Fibroblast of mammary gland (primary cell): ENCODE measurements around the gene FSCN2.
A peak's percentile ranks its signal among the peaks of the same experiment; 100 is the strongest.

Experiments used
- DNase-seq: peaks from one replicate; pipeline ENCODE4 v3.0.0-alpha.2; 2010; ENCODE audit warnings: low read depth
- H3K4me3 ChIP-seq: 2 replicates; pipeline ENCODE4 v1.5.1; 2011; ENCODE audit warnings: low read depth, mild to moderate bottlenecking, low read length, moderate library complexity; ENCODE audit not compliant: control insufficient read depth
- TF ChIP-seq, protein P1 (sequence below): conservative IDR thresholded peaks from 2 replicates; pipeline ENCODE4 v1.5.1; 2011; ENCODE audit warnings: low read depth, low read length, inconsistent platforms; ENCODE audit not compliant: control insufficient read depth, insufficient read depth

FSCN2 gene

GRCh38 chr17:81535480-81536298 is 7.5 kb downstream of the FSCN2 start:
- TF ChIP-seq, protein P1, sequence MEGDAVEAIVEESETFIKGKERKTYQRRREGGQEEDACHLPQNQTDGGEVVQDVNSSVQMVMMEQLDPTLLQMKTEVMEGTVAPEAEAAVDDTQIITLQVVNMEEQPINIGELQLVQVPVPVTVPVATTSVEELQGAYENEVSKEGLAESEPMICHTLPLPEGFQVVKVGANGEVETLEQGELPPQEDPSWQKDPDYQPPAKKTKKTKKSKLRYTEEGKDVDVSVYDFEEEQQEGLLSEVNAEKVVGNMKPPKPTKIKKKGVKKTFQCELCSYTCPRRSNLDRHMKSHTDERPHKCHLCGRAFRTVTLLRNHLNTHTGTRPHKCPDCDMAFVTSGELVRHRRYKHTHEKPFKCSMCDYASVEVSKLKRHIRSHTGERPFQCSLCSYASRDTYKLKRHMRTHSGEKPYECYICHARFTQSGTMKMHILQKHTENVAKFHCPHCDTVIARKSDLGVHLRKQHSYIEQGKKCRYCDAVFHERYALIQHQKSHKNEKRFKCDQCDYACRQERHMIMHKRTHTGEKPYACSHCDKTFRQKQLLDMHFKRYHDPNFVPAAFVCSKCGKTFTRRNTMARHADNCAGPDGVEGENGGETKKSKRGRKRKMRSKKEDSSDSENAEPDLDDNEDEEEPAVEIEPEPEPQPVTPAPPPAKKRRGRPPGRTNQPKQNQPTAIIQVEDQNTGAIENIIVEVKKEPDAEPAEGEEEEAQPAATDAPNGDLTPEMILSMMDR, result no peak
- DNase-seq, result no peak
- H3K4me3 ChIP-seq, result no peak overlapping the region

DNA sequence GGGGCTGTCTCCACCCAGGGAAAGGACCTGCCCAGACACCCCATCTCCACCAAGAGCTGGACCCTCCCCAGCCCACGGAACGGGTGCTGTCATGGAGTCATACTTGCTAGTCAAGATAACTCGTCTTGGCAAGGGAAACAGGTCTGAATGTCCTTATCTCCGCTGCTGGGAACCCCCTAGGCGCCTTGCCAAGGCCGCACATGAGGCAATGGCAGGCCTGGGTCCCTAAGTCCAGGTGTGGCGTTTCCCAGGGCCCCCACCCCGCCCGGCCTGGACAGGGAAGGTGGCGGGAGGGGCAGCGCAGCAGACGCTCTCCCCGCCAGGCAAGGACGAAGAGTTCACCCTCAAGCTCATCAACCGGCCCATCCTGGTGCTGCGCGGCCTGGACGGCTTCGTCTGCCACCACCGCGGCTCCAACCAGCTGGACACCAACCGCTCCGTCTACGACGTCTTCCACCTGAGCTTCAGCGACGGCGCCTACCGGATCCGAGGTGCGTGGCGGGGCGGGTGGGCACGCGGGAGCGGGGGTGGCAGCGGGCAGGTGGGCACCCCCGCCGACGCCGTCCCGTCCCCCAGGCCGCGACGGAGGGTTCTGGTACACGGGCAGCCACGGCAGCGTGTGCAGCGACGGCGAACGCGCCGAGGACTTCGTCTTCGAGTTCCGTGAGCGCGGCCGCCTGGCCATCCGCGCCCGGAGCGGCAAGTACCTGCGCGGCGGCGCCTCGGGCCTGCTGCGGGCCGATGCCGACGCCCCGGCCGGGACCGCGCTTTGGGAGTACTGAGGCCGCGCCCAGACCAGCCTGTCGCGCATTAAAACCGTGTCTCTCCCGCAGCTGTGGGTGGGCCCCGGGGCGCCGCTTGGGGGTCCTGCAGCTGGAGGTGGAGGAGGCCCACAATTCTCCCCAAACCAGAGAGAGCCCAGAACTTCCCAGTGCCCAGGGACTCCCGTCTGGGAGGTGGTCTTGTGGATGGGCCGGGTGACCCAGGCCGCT is 8.4 kb downstream of the FSCN2 start:
- H3K4me3 ChIP-seq, result no peak overlapping the region
- DNase-seq, result no peak
- TF ChIP-seq, protein P1, result no peak

DNA sequence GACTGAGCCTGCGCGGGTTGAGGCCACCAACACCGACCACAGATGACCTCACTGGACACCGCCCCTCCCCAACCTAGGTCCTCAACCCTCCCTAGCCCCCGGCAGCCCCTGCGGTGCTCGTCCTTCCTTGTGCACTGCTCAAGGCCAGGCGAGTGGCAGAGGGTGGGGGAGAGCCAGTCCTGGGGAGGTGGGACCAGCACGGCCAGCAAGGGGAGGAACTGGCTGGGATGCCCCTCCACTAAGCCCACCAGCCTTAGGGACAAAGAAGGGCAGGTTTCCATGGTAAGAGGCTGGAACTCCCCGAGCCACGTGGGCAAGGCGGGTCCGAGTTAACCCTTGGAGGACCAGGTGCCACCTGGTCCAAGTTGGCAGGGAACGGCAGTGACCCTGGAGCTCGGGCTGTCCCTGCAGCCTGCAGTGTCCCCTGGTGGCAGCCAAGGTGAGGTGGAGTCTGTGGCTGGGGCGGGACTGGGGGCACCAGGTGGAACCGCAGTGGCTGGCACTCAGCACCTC is 9.2 kb downstream of the FSCN2 start:
- TF ChIP-seq, protein P1, result peak; percentile 34
- DNase-seq, result no peak
- H3K4me3 ChIP-seq, result no peak overlapping the region

- DNase-seq, result no peak
- TF ChIP-seq, protein P1, result no peak
- no peak overlapping the region for H3K4me3 ChIP-seq
These were observed 9.8 kb downstream of the FSCN2 start for GRCh38 chr17:81537856-81538555.

- DNase-seq, result no peak
- H3K4me3 ChIP-seq, result no peak overlapping the region
- TF ChIP-seq, protein P1, result no peak
These were observed 10.7 kb downstream of the FSCN2 start for GRCh38 chr17:81538651-81539570.

- no peak overlapping the region for H3K4me3 ChIP-seq
- TF ChIP-seq, protein P1, result no peak
- no peak for DNase-seq
These were observed 11.4 kb downstream of the FSCN2 start for GRCh38 chr17:81539571-81539900.
